Naive thymus-derived CD8-positive, alpha-beta T cell (primary cell): Measurements from ENCODE around the gene FA2H. TPM values are rescaled to one million over a fixed set of nuclear protein-coding genes. Genes with fewer than 3 reads are reported as not detected.
A peak's percentile ranks its signal among the peaks of the same experiment; 100 is the strongest.
"Not testable (repeated sequence)": the region's sequence is repeated elsewhere in the genome, so short reads cannot be mapped to it uniquely, and the experiment has no call there.

Source experiments
- ATAC-seq, 2 donors: fragments of 150-1000 bp; cut with Tn5 transposase in 1 of 2; sonication (Bioruptor Pico), chemical (Tn5 transposase) in 1 of 2; 1 replicate in 1 of 2; 2 replicates in 1 of 2; pipeline ENCODE4 v1.10.0; 2021; ENCODE audit warnings: mild to moderate bottlenecking in 2 of 2, moderate library complexity in 2 of 2
- POLR2A ChIA-PET: fragments of 350-600 bp; sonication (Branson Sonifier 250); formaldehyde crosslinking; loops from one replicate; lab custom pipeline; 2021; ENCODE audit warnings: antibody characterized with exemption; lab: Charles Lee
- DNase-seq, 10 donors: peaks; one replicate each; pipeline versions ENCODE4 v3.0.0 to v3.0.0-alpha.2; 2020 to 2022
- H3K27ac Mint-ChIP-seq, 10 donors: one replicate each; pipeline ENCODE4 v1.8.0; 2020 to 2022; ENCODE audit warnings: mild to moderate bottlenecking in 10 of 10, mixed read lengths in 10 of 10, moderate library complexity in 4 of 10, inconsistent platforms in 1 of 10
- H3K27me3 Mint-ChIP-seq, 5 donors: one replicate each; pipeline ENCODE4 v1.8.0; 2021 to 2022; ENCODE audit warnings: mixed read lengths in 5 of 5
- H3K36me3 Mint-ChIP-seq, 3 donors: one replicate each; pipeline ENCODE4 v1.8.0; 2020 to 2022; ENCODE audit warnings: mixed read lengths in 3 of 3, mild to moderate bottlenecking in 2 of 3, inconsistent platforms in 1 of 3
- H3K4me1 Mint-ChIP-seq, 4 donors: one replicate each; pipeline ENCODE4 v1.8.0; 2021 to 2022; ENCODE audit warnings: mixed read lengths in 4 of 4
- H3K4me3 Mint-ChIP-seq, 10 donors: one replicate each; pipeline ENCODE4 v1.8.0; 2020 to 2022; ENCODE audit warnings: mild to moderate bottlenecking in 10 of 10, mixed read lengths in 10 of 10, moderate library complexity in 6 of 10, inconsistent platforms in 1 of 10
- H3K9me3 Mint-ChIP-seq, 9 donors: one replicate each; pipeline ENCODE4 v1.8.0; 2020 to 2022; ENCODE audit warnings: mixed read lengths in 9 of 9, mild to moderate bottlenecking in 3 of 9, inconsistent platforms in 1 of 9, moderate library complexity in 1 of 9
- polyA plus RNA-seq, 3 donors: library from polyadenylated mRNA; unstranded; fragments of 300-500 nt; fragmentation: Illumina TruSeq; gene quantifications; one replicate each; pipeline ENCODE4 v1.2.3, GENCODE V29; 2021
- total RNA-seq, 8 experiments: library from RNA in 2 of 8; stranded (reverse) in 2 of 8; gene quantifications; one replicate each; pipeline ENCODE4 v1.2.3 and lab custom pipeline; 2021 to 2026

Gene FA2H, protein sequence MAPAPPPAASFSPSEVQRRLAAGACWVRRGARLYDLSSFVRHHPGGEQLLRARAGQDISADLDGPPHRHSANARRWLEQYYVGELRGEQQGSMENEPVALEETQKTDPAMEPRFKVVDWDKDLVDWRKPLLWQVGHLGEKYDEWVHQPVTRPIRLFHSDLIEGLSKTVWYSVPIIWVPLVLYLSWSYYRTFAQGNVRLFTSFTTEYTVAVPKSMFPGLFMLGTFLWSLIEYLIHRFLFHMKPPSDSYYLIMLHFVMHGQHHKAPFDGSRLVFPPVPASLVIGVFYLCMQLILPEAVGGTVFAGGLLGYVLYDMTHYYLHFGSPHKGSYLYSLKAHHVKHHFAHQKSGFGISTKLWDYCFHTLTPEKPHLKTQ
- total RNA-seq, result not detected
- polyA plus RNA-seq, result not detected
- 0 to 0.08 (median 0) reads per million in 6 experiments for total RNA-seq (lab: John Stamatoyannopoulos, UW)

- peak within 1 kb of the TSS in 2 of 10 donors; percentile 1 to 24 for H3K27ac Mint-ChIP-seq
- peak; percentile 95 to 98 for ATAC-seq
- POLR2A ChIA-PET, result interaction anchor here (0.6 kb wide), 1 partner anchor 213 kb away, joined by 3 read pairs; no protein-coding TSS in a partner anchor
- H3K36me3 Mint-ChIP-seq, result peaks cover 0 to 2% (median 0%) of the 10 kb centered on the region in 3 donors
- no peaks in the 10 kb centered on the region for H3K9me3 Mint-ChIP-seq
- H3K4me3 Mint-ChIP-seq, result peak within 1 kb of the TSS; percentile 43 to 87 (median 76)
- peak; percentile 28 to 74 (median 59) for DNase-seq
- H3K4me1 Mint-ChIP-seq, result peaks cover 11 to 20% (median 15%) of the 10 kb centered on the region in 4 donors
- peaks cover 23 to 51% (median 36%) of the 10 kb centered on the region in 5 donors for H3K27me3 Mint-ChIP-seq
Observed at GRCh38 chr16:74774223-74775139, at the start of gene FA2H. TSS of gene FA2H (minus strand) at chr16:74774820. CDS start at chr16:74774755, 65 bp downstream.

- DNase-seq, result no peak
- Mint-ChIP-seq H3K4me3 (no peak overlapping the region), H3K27me3 (peaks cover 0 to 9% (median 7%) of the 10 kb centered on the region in 5 donors), H3K27ac (no peak overlapping the region), H3K4me1 (peaks cover 0 to 6% (median 1%) of the 10 kb centered on the region in 4 donors), H3K36me3 (no peaks in the 10 kb centered on the region), H3K9me3 (no peaks in the 10 kb centered on the region)
- POLR2A ChIA-PET, result no interaction called here
- ATAC-seq, result no peak
Observed at GRCh38 chr16:74817851-74818250, 43.2 kb upstream of the FA2H start.

- no peaks in the 10 kb centered on the region for H3K36me3 Mint-ChIP-seq
- peaks cover 0 to 5% (median 0%) of the 10 kb centered on the region in 5 donors for H3K27me3 Mint-ChIP-seq
Observed at GRCh38 chr16:74813109-74813641, 38.6 kb upstream of the FA2H start.

DNA sequence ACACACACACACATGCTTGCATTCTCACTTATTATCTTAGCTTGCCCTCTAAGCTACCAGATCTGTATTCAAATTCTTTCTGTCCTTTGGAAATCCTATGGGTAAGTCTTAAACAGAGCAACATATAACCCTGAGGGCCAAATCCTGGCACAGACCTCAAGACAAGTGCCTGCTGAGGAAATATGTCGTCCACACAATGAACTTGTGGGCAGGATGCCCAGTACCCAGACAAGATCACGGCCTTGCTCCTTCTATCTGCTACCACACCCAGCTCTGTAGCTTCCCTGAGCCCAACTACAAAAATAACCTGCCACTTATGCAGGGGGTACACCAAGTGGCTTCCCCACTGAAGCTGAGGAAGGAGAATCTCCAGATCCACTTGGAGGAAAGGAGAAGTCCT is 37.3 kb upstream of the FA2H start:
- no peak for DNase-seq
- peak overlapping the region in 2 of 10 donors; percentile 14 to 53 for H3K27ac Mint-ChIP-seq

More at GRCh38 chr16:74813109-74813641, 38.6 kb upstream of the FA2H start:
- Mint-ChIP-seq H3K4me3 (no peak overlapping the region), H3K9me3 (peaks cover 0 to 3% (median 0%) of the 10 kb centered on the region in 9 donors), H3K4me1 (peaks cover 0 to 6% (median 1%) of the 10 kb centered on the region in 4 donors), H3K27ac (no peak overlapping the region)
- peak; percentile 99 to 100 for ATAC-seq
- POLR2A ChIA-PET, result no interaction called here
- peak; percentile 35 to 78 (median 59) for DNase-seq

GRCh38 chr16:74811216-74811615 is 36.6 kb upstream of the FA2H start:
- H3K27ac Mint-ChIP-seq, H3K4me1 Mint-ChIP-seq, H3K4me3 Mint-ChIP-seq, H3K27me3 Mint-ChIP-seq, DNase-seq, POLR2A ChIA-PET, ATAC-seq, H3K36me3 Mint-ChIP-seq: not testable (repeated sequence)
- peaks cover 0 to 11% (median 2%) of the 10 kb centered on the region in 9 donors for H3K9me3 Mint-ChIP-seq

More for the DNA sequence above, 37.3 kb upstream of the FA2H start:
- peaks cover 0 to under 1% (median 0%) of the 10 kb centered on the region in 3 donors for H3K36me3 Mint-ChIP-seq
- no peak for ATAC-seq
- peaks cover 0 to 5% (median under 1%) of the 10 kb centered on the region in 9 donors for H3K9me3 Mint-ChIP-seq
- H3K4me3 Mint-ChIP-seq, result no peak overlapping the region
- H3K4me1 Mint-ChIP-seq, result peaks cover 0 to 6% (median 1%) of the 10 kb centered on the region in 4 donors
- POLR2A ChIA-PET, result no interaction called here
- peaks cover 0 to 6% (median 0%) of the 10 kb centered on the region in 5 donors for H3K27me3 Mint-ChIP-seq

DNA sequence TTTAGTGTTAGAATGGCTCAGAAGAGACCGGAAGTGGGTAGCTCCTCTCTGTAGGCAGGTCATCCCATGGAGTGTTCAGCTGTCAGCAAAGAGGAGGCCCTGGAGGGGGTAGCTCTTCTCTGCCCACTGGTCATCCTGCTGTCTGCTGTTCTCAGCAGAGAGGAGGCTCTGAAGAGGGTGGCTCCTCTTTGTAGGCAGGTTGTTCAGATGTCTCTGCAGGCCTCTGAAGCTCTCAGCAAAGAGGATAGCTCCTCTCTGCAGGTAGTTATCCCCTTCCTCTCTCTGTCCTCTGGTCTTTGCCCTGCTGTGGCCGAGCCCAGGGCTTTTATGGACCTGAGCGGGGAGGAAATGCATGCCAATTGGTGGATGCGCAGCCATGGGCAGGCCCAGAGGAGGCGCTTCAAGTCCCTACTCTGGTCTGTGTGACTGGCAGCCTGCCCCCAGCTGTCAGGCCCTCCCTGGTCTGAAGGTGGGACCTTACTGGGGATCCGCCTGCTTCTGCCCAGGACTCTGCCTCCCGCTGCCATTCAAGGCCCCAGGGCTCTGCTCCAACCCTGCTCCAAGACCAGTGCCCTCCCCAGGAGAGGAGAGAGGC is 32.5 kb upstream of the FA2H start:
- Mint-ChIP-seq H3K4me1 (no peaks in the 10 kb centered on the region), H3K27me3 (peaks cover 0 to 8% (median 5%) of the 10 kb centered on the region in 5 donors), H3K4me3 (no peak overlapping the region), H3K36me3 (peaks cover 0 to 16% (median 3%) of the 10 kb centered on the region in 3 donors), H3K27ac (no peak overlapping the region), H3K9me3 (peaks cover 0 to 24% (median 8%) of the 10 kb centered on the region in 9 donors)
- POLR2A ChIA-PET, result no interaction called here
- no peak for DNase-seq
- no peak for ATAC-seq

DNA sequence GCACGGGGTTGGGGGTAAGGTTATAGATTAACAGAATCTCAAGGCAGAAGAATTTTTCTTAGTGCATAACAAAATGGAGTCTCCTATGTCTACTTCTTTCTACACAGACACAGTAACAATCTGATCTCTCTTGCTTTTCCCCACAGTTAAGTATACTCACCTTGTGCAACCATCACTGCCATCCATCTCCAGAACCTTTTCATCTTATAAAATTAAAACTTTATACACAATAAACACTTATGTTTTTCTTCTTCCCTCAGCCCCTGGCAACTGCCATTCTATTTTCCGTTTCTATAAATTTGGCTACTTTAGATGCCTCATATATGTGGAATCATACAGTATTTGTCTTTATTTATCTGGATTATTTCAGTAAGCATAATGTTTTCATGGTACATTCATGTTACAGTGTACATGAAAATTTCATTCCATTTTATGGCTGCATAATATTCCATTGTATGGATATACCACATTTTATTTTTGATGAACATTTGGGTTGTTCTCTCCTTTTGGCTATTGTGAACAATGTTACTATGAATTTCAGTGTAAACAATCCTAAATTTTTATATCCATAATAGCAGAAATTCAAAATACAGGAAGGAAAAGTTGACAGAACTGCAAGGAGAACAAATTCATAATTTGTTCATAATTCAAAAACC is 25.7 kb upstream of the FA2H start:
- no peak for DNase-seq
- Mint-ChIP-seq H3K4me1 (no peaks in the 10 kb centered on the region), H3K36me3 (peaks cover 0 to 4% (median 0%) of the 10 kb centered on the region in 3 donors), H3K9me3 (peaks cover 0 to 16% (median 8%) of the 10 kb centered on the region in 9 donors), H3K27ac (no peak overlapping the region), H3K4me3 (no peak overlapping the region), H3K27me3 (peaks cover 8 to 41% (median 16%) of the 10 kb centered on the region in 5 donors)
- POLR2A ChIA-PET, result no interaction called here
- ATAC-seq, result no peak

DNA sequence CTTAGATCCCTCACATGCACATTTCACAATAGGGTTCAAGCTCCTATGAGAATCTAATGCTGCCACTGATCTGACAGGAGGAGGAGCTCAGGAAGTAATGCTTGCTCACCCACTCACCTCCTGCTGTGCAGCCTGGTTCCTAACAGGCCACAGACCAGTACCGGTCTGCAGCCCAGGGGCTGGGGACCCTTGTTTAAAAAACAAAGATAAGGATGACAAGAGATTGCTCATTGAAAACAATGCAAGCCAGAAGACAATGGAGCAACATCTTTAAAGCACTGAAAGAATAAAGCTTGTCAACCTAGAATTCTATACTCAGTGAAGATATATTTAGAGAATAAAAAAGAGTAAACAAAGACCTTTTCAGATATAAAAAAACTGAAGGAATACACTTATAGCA is 22.8 kb upstream of the FA2H start:
- POLR2A ChIA-PET, result no interaction called here
- no peak overlapping the region for H3K4me3 Mint-ChIP-seq
- H3K4me1 Mint-ChIP-seq, result no peaks in the 10 kb centered on the region
- DNase-seq (no peak), ATAC-seq (no peak)
- H3K36me3 Mint-ChIP-seq, result peaks cover 0 to 4% (median 0%) of the 10 kb centered on the region in 3 donors
- peaks cover 12 to 52% (median 24%) of the 10 kb centered on the region in 5 donors for H3K27me3 Mint-ChIP-seq
- H3K9me3 Mint-ChIP-seq, result peaks cover 0 to 12% (median 6%) of the 10 kb centered on the region in 9 donors
- H3K27ac Mint-ChIP-seq, result no peak overlapping the region

DNA sequence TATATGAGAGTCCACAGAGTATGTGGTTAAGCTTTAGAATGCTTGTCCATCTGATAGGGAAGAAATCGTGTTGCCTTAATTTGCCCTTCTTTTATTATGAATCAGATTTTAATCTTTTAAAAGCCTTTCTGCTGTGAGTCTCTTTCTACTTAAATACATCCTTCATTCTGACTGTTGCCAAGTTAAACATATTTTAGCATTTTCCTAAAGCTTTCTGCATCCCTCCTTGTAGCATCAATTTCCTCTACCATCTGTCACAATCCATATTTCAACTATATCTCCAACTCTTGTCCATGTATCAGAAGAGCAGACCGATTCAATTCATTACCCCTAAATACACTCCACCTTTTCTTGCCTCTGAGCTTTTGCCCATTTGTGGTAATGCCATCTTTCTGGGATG is 20.5 kb upstream of the FA2H start:
- Mint-ChIP-seq H3K36me3 (peaks cover 0 to 4% (median 0%) of the 10 kb centered on the region in 3 donors), H3K4me3 (no peak overlapping the region), H3K4me1 (no peaks in the 10 kb centered on the region), H3K9me3 (peaks cover 0 to 13% (median 5%) of the 10 kb centered on the region in 9 donors), H3K27ac (no peak overlapping the region), H3K27me3 (peaks cover 10 to 35% (median 23%) of the 10 kb centered on the region in 5 donors)
- DNase-seq (no peak), ATAC-seq (no peak)
- POLR2A ChIA-PET, result no interaction called here

DNA sequence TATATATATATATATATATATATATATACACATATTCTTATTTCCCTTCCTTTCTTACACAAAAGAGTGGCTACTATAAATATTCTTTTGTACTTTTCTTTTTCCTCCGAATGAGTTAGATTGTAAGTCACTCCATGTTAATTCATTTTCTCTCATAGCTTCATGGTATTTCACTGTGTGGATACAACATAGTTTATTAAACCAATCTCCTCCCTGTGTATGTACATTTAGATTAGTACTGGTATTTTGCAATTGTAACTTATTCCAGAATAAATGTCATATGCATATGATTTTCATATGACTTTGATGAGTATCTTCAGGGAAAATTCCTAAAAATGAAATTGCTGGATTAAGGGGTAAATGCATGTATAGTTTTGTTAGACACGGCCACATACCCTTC is 20.0 kb upstream of the FA2H start:
- peaks cover 0 to 4% (median 0%) of the 10 kb centered on the region in 3 donors for H3K36me3 Mint-ChIP-seq
- H3K4me1 Mint-ChIP-seq, result no peaks in the 10 kb centered on the region
- H3K27ac Mint-ChIP-seq, result no peak overlapping the region
- peaks cover 10 to 34% (median 23%) of the 10 kb centered on the region in 5 donors for H3K27me3 Mint-ChIP-seq
- ATAC-seq, result no peak
- POLR2A ChIA-PET, result no interaction called here
- DNase-seq, result no peak
- H3K4me3 Mint-ChIP-seq, result no peak overlapping the region
- H3K9me3 Mint-ChIP-seq, result peaks cover 0 to 11% (median 5%) of the 10 kb centered on the region in 9 donors

- H3K4me1 Mint-ChIP-seq, result no peaks in the 10 kb centered on the region
- DNase-seq (no peak), ATAC-seq (no peak)
- H3K27ac Mint-ChIP-seq, result no peak overlapping the region
- peaks cover 12 to 34% (median 23%) of the 10 kb centered on the region in 5 donors for H3K27me3 Mint-ChIP-seq
- H3K36me3 Mint-ChIP-seq, result peaks cover 0 to 4% (median 0%) of the 10 kb centered on the region in 3 donors
- POLR2A ChIA-PET, result no interaction called here
- H3K9me3 Mint-ChIP-seq, result peaks cover 0 to 11% (median 5%) of the 10 kb centered on the region in 9 donors
- no peak overlapping the region for H3K4me3 Mint-ChIP-seq
Observed at GRCh38 chr16:74793571-74793970, 19.0 kb upstream of the FA2H start.
